Psoas muscle (tissue), 8 donors: ENCODE measurements around the gene GALNT8. TPM values are rescaled to one million over a fixed set of nuclear protein-coding genes. Genes with fewer than 3 reads are reported as not detected.
A peak's percentile ranks its signal among the peaks of the same experiment; 100 is the strongest.

Experiments
- ATAC-seq, 4 donors: fragments of 200-7000 bp; cut with Tn5 transposase; one replicate each; pipeline ENCODE4 v1.9.1; 2020; ENCODE audit warnings: moderate library complexity in 3 of 4, mild to moderate bottlenecking in 2 of 4
- DNase-seq, 2 donors: peaks; one replicate each; pipeline ENCODE4 v3.0.0-alpha.2; 2020
- H3K27ac ChIP-seq: fragments of 200-600 bp; one replicate; pipeline ENCODE4 v1.8.0; 2022
- H3K27me3 ChIP-seq, 3 donors: fragments of 200-600 bp in 1 of 3; one replicate each; pipeline versions ENCODE4 v1.6.1 to v1.8.0; 2013 to 2022; ENCODE audit warnings: low read length in 2 of 3, mild to moderate bottlenecking in 2 of 3, moderate library complexity in 1 of 3; ENCODE audit not compliant: insufficient read depth in 3 of 3
- H3K36me3 ChIP-seq, 2 donors: fragments of 200-600 bp in 1 of 2; one replicate each; pipeline versions ENCODE4 v1.6.1 to v1.8.0; 2013 to 2022; ENCODE audit warnings: low read depth in 1 of 2, mild to moderate bottlenecking in 1 of 2, moderate library complexity in 1 of 2; ENCODE audit not compliant: insufficient read depth in 1 of 2
- H3K4me1 ChIP-seq: fragments of 200-600 bp; one replicate; pipeline ENCODE4 v1.8.0; 2022
- H3K4me3 ChIP-seq: fragments of 200-600 bp; one replicate; pipeline ENCODE4 v1.8.0; 2022; ENCODE audit warnings: mild to moderate bottlenecking
- H3K9me3 ChIP-seq: fragments of 200-600 bp; one replicate; pipeline ENCODE4 v1.8.0; 2022
- WGBS, 3 donors: extraction: QIAGEN DNeasy Blood & Tissue Kit; methylation state at CpG; one replicate each; pipeline versions ENCODE4 v1.1.6 to v1.1.7; 2013; 5-methylcytosine and 5-hydroxymethylcytosine counted together
- intact Hi-C, 2 donors: fragments of 100-400 bp; cut with DNase I; formaldehyde crosslinking; loops; one replicate each; pipeline versions ENCODE4 v1.11.0 to v1.14.2; 2022
- polyA plus RNA-seq, 3 donors: library from polyadenylated mRNA; stranded (reverse); fragments of 200-250 nt; gene quantifications; one replicate each; pipeline ENCODE4 v1.2.3, GENCODE V29; 2013
- total RNA-seq, 4 donors: library from RNA; stranded (reverse); fragmentation: NEBNext Ultra II Directional in 2 of 4; extraction: Animal tissue kit (Norgen Biotek cat#: 25700) in 2 of 4; gene quantifications; one replicate each; pipeline versions ENCODE4 v1.2.1 to v1.2.4, GENCODE V29; 2021 to 2023
- TF ChIP-seq, protein P1 (sequence below): fragments of 200-600 bp; IDR thresholded peaks from one replicate; pipeline ENCODE4 v1.8.0; 2022; ENCODE audit warnings: antibody characterized with exemption
- donor health status: healthy with polysubstance abuse.
- donor health status: DM: no; HTN: no; CAD: no; lungs with moderate emphysema.
- donor health status: Bipolar disorder and iron deficiency.
- donor health status: healthy.
- donor health status: DM: yes; HTN: yes; CAD: no.
- donor health status: DM: no; HTN: no; CAD: no.
- donor health status: DM: no; HTN: no; CAD: no.
- donor health status: DM: yes; HTN: yes; CAD: no.

GALNT8 gene
- total and polyA plus RNA-seq, 7 donors: 0.11 to 0.89 (median 0.26) TPM

- TF ChIP-seq, protein P1, sequence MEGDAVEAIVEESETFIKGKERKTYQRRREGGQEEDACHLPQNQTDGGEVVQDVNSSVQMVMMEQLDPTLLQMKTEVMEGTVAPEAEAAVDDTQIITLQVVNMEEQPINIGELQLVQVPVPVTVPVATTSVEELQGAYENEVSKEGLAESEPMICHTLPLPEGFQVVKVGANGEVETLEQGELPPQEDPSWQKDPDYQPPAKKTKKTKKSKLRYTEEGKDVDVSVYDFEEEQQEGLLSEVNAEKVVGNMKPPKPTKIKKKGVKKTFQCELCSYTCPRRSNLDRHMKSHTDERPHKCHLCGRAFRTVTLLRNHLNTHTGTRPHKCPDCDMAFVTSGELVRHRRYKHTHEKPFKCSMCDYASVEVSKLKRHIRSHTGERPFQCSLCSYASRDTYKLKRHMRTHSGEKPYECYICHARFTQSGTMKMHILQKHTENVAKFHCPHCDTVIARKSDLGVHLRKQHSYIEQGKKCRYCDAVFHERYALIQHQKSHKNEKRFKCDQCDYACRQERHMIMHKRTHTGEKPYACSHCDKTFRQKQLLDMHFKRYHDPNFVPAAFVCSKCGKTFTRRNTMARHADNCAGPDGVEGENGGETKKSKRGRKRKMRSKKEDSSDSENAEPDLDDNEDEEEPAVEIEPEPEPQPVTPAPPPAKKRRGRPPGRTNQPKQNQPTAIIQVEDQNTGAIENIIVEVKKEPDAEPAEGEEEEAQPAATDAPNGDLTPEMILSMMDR: no peak
- WGBS, 3 donors: 81 to 89% (median 84%) methylated on average over 8 of the region's 8 CpGs
- ATAC-seq (no peak), DNase-seq (no peak)
- intact Hi-C loops: no loop called here
- Histone ChIP-seq H3K27ac (no peak overlapping the region), H3K36me3 (no peaks in the 10 kb centered on the region), H3K4me3 (no peak overlapping the region), H3K27me3 (peaks cover 0 to 24% (median 5%) of the 10 kb centered on the region in 3 donors), H3K9me3 (no peaks in the 10 kb centered on the region), H3K4me1 (no peaks in the 10 kb centered on the region)
These were observed 96.7 kb downstream of the GALNT8 start for GRCh38 chr12:4816744-4817525.

GRCh38 chr12:4817880-4818279 is 97.7 kb downstream of the GALNT8 start:
- H3K9me3 ChIP-seq: no peaks in the 10 kb centered on the region
- no peak overlapping the region for H3K27ac ChIP-seq
- DNase-seq: no peak
- H3K4me3 ChIP-seq: no peak overlapping the region
- ATAC-seq: no peak
- H3K36me3 ChIP-seq: no peaks in the 10 kb centered on the region
- H3K27me3 ChIP-seq: peaks cover 0 to 15% (median 1%) of the 10 kb centered on the region in 3 donors
- intact Hi-C loops: no loop called here
- TF ChIP-seq, protein P1: no peak
- 42 to 56% (median 55%) methylated on average over 8 of the region's 8 CpGs for WGBS, 3 donors
- H3K4me1 ChIP-seq: no peaks in the 10 kb centered on the region

GRCh38 chr12:4819654-4820053 is 99.5 kb downstream of the GALNT8 start:
- DNase-seq (peak in 1 of 2 donors; percentile 37), ATAC-seq (no peak)
- no peaks in the 10 kb centered on the region for H3K4me1 ChIP-seq
- no peaks in the 10 kb centered on the region for H3K9me3 ChIP-seq
- H3K27ac ChIP-seq: no peak overlapping the region
- WGBS, 3 donors: 72 to 85% (median 83%) methylated on average over 7 of the region's 7 CpGs
- TF ChIP-seq, protein P1: no peak
- H3K4me3 ChIP-seq: no peak overlapping the region
- peaks cover 0 to 8% (median 1%) of the 10 kb centered on the region in 3 donors for H3K27me3 ChIP-seq
- H3K36me3 ChIP-seq: no peaks in the 10 kb centered on the region
- intact Hi-C loops: no loop called here

DNA sequence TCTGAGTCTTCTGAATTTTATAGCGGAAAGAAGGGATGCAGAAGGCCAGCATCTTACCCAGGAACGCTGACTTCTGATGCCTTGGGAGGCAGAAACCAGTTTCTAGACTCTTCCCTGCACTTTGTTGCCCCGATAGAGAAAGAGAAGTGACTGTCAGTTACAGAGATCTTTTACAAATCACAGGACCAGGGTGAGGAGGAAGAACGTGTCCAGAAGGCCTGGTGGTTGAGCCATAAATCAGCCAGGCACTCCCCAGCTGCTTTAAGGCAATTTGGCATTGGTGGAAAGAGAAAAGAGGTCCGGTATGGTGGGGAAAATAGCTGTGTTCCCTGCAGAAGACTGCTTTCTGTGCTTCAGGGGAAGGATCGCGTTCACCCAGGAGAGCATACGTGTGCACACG is 100.8 kb downstream of the GALNT8 start:
- TF ChIP-seq, protein P1: no peak
- DNase-seq (no peak), ATAC-seq (no peak)
- intact Hi-C loops: no loop called here
- Histone ChIP-seq H3K36me3 (no peaks in the 10 kb centered on the region), H3K9me3 (no peaks in the 10 kb centered on the region), H3K27ac (no peak overlapping the region), H3K4me1 (no peaks in the 10 kb centered on the region), H3K4me3 (no peak overlapping the region), H3K27me3 (peaks cover 0 to 3% (median 0%) of the 10 kb centered on the region in 3 donors)
- WGBS, 3 donors: 66 to 69% (median 67%) methylated on average over 9 of the region's 9 CpGs

Other genes starting within 250 kb of the GALNT8 start
- under 1 TPM; 0.38 to 0.92 (median 0.44) TPM for gene RAD51AP1, start 181.5 kb upstream of the GALNT8 start, total RNA-seq
- gene RAD51AP1, start 181.5 kb upstream of the GALNT8 start, polyA plus RNA-seq: under 1 TPM; 0.48 to 0.98 (median 0.75) TPM
- 10 to 100 TPM; 18.3 to 28.8 (median 23.3) TPM for gene DYRK4, start 158.2 kb upstream of the GALNT8 start, total RNA-seq
- 10 to 100 TPM; 18.3 to 27.8 (median 20.8) TPM for gene DYRK4, start 158.2 kb upstream of the GALNT8 start, polyA plus RNA-seq
- gene AKAP3, start 71.3 kb upstream of the GALNT8 start, total RNA-seq: 1 to 10 TPM in 3 of 4 donors, under 1 TPM in 1; 0.95 to 2.9 (median 1.6) TPM
- 1 to 10 TPM in 2 of 3 donors, under 1 TPM in 1; 0.07 to 8.4 (median 1.1) TPM for gene AKAP3, start 71.3 kb upstream of the GALNT8 start, polyA plus RNA-seq
- 100 to 1,000 TPM; 127 to 253 (median 136) TPM for gene NDUFA9, start 71.3 kb upstream of the GALNT8 start, total RNA-seq
- gene NDUFA9, start 71.3 kb upstream of the GALNT8 start, polyA plus RNA-seq: 100 to 1,000 TPM; 131 to 194 (median 155) TPM
- gene KCNA1, start 189.5 kb downstream of the GALNT8 start, total RNA-seq: under 1 TPM in 2 of 4 donors, not detected in 2; 0.05 to 0.18 TPM
- under 1 TPM in 2 of 3 donors, not detected in 1; 0.01 to 0.04 TPM for gene KCNA1, start 189.5 kb downstream of the GALNT8 start, polyA plus RNA-seq